ENCODE data around the gene GPC6.
A peak's percentile ranks its signal among the peaks of the same experiment; 100 is the strongest.
"Not testable (repeated sequence)": the region's sequence is repeated elsewhere in the genome, so short reads cannot be mapped to it uniquely, and the experiment has no call there.

GPC6 gene

GRCh38 chr13:93226623-93227279, at the start of gene GPC6:
GPC6 (plus strand) TSS chr13:93226807.
- DNase-seq = peak; percentile 61

GRCh38 chr13:93180356-93180969, 46.1 kb upstream of the GPC6 start:
- DNase-seq = no peak

GRCh38 chr13:93182406-93182805, 44.2 kb upstream of the GPC6 start:
- DNase-seq = no peak

- DNase-seq = no peak
Observed at GRCh38 chr13:93183302-93183701, 43.3 kb upstream of the GPC6 start.

- no peak for DNase-seq
Observed at GRCh38 chr13:93190006-93190405, 36.6 kb upstream of the GPC6 start.

GRCh38 chr13:93193682-93194081, 32.9 kb upstream of the GPC6 start:
- DNase-seq = no peak

- DNase-seq = no peak
Observed at GRCh38 chr13:93199856-93200255, 26.8 kb upstream of the GPC6 start.

- DNase-seq = no peak
Observed at GRCh38 chr13:93200626-93201025, 26.0 kb upstream of the GPC6 start.

GRCh38 chr13:93201992-93202558, 24.5 kb upstream of the GPC6 start:
- no peak for DNase-seq

GRCh38 chr13:93206778-93207392, 19.7 kb upstream of the GPC6 start:
- DNase-seq = not testable (repeated sequence)

GRCh38 chr13:93216122-93216521, 10.5 kb upstream of the GPC6 start:
- no peak for DNase-seq

- peak; percentile 5 for DNase-seq
Observed at GRCh38 chr13:93217721-93218261, 8.8 kb upstream of the GPC6 start.

- DNase-seq = no peak
Observed at GRCh38 chr13:93218583-93218982, 8.0 kb upstream of the GPC6 start.

GRCh38 chr13:93220073-93220472, 6.5 kb upstream of the GPC6 start:
- DNase-seq = no peak

GRCh38 chr13:93222976-93223375, 3.6 kb upstream of the GPC6 start:
- DNase-seq = no peak

- DNase-seq = no peak
Observed at GRCh38 chr13:93224535-93224934, 2.1 kb upstream of the GPC6 start.

GRCh38 chr13:93225610-93226009, 997 bp upstream of the GPC6 start:
- no peak for DNase-seq

GRCh38 chr13:93226065-93226622, 463 bp upstream of the GPC6 start:
- no peak for DNase-seq

- no peak for DNase-seq
Observed at GRCh38 chr13:93227280-93227877, 772 bp downstream of the GPC6 start.

GRCh38 chr13:93227878-93228642, 1.5 kb downstream of the GPC6 start:
- peak; percentile 54 for DNase-seq

- DNase-seq = no peak
Observed at GRCh38 chr13:93228643-93228937, 2.0 kb downstream of the GPC6 start.

GRCh38 chr13:93230261-93230855, 3.8 kb downstream of the GPC6 start:
- DNase-seq = no peak
